Urothelium cell line (cell line): ENCODE measurements around the gene CSNK1D.
A peak's percentile ranks its signal among the peaks of the same experiment; 100 is the strongest.
"Not testable (repeated sequence)": the region's sequence is repeated elsewhere in the genome, so short reads cannot be mapped to it uniquely, and the experiment has no call there.

Source experiments
- DNase-seq: peaks from one replicate; pipeline ENCODE4 v3.0.0; 2011; ENCODE audit warnings: low spot score, mixed read lengths
- FAIRE-seq: peaks from 2 replicates; lab custom pipeline; 2011; peaks lifted over from hg19 to GRCh38; lab: Jason Lieb, UNC

Gene CSNK1D

DNA sequence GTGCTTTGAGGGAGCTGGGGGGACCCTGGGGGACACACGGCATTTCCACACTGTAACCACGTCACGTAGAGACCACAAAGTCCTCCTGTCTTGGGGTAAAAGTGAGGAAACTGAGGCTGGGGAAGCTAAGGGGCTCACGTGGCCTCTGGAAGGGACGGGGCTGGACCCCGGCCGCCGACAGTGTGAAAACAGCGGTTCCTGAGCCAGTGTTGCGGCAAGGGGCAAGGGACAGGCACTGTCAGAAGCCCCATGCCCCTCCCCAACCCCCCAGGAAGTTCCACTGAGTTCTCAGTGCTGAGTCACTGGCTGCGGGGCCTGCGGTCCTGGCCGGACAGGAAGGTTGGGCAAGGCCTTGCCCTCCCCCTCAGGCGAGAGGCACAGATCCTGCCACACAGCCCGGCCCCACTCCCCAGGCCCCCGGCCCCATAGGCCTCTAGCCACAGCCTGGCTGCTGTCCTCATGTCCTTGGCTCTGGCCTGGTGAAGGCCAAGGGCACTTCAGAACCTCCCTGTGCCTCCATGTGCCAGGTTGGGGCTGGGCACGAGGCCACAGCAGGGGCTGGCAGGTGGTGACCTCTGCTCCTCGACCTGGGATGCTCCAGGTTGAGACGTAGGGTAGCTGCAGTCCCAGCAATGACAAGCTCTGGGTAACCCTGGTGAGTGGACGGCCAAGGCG is 55.8 kb downstream of the CSNK1D start:
- no peak for DNase-seq

DNA sequence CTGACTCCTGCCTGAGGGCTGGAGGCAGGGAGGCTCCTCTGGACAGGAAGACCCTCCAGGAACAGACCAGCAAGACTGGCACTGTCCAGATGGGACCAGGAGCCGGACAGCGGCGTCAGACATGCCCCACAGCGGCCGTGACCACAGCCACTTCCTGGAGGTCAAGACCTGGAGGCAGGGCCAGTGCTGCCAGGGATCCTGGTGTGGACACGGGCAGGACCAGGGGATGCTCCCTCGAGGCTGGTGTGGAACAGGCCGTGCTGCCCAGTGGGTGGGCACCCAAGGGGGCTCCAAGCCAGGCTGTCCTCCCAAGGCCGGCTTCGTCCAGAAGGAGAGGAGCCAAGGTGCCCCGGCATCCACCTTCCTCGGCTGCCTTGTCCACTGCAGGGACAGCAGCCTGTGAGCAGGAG is 56.4 kb downstream of the CSNK1D start:
- FAIRE-seq: no peak

More for the DNA sequence above, 55.8 kb downstream of the CSNK1D start:
- no peak for FAIRE-seq

DNA sequence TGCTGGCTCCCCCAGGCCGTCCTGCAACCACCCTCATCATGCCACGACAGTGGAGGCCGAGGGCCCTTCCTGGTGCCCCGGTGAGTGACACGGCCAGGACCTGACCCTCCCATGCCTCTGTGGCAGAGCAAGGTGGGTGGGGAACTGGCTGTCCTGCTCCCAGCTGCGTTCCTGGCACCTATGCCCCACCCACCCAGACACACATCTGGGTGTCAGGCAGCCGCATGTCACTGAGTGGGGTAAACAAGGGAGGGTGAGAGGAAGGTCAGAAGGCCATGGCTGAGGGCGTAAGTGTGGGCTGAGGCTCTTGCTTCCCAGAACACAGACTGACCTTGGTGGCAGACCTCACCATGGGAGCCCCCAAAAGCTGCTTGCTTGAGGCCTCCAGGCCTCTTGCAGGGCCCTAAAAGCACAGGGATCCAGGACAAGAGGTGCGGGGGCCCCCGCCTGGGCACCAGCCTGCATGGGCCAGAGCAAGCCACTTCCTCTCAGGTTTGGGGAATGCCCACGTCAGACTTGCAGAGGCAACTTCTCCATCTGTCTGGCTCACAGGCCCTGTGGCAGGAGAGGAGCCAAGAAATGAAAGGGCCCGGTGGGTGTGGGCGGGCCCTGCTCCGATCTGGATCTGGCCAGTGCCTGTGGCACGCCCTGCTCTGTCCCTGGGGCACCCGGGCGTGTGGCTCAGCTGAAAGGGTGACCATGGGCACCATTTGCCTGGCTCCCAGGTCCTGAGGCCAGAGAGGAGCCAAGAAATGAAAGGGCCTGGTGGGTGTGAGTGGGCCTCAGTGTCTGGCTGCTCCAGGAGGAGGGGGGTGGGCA is 57.0 kb downstream of the CSNK1D start:
- FAIRE-seq (peak; percentile 17), DNase-seq (no peak)

More for the DNA sequence above, 56.4 kb downstream of the CSNK1D start:
- DNase-seq: no peak

DNA sequence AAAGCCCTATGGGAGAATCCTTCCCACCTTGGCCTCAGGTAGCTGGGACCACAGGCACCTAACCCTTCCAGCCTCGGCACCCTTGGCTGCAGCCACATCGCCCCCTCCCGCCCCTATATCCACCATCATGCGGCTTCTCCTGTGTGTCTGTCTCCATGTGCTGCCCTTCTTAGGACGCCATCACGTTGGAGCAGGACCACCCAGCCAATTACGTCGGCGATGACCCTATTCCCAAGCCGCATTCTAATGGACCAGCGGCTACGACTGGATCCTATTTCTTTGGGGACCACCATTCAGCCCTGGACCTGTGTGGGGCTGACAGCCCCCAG is 57.6 kb downstream of the CSNK1D start:
- DNase-seq (no peak), FAIRE-seq (no peak)

DNA sequence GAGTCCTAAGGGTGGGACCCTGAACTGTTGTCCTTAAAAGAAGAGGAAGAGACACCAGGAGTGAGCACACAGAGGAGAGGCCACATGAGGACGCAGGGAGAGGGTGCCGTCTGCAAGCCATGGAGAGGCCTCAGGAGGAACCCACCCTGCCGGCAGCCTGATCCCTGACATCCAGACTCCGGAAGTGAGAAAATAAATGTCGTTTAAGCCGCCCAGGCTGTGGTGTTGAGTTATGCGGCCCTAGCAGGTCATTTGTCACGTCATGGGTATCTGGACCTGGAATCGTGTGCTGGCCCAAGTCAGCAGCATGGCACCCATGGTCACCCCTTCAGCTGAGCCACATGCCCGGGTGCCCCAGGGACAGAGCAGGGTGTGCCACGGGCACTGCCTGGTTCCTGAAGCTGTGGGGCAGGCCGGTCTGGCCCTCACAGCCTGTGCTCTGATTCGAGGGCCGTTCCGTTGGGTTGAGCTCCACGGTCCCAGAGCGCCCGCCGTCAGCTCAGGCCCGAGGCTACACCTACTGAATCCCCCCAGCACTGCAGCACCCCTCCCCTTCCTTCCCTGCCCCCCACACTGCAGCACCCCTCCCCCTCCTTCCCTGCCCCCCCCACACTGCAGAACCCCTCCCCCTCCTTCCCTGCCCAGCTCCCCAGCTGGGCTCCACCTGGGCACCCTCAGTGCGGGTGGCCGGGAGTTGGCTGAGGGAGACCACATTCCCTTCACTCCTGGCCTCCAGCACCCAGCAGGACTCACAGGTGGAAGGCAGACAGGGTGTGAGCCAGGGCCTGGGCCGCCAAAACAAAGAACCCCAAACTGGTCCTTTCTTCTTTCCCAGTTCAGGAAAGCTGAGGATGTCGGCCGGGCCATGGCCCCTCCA is 58.2 kb downstream of the CSNK1D start:
- FAIRE-seq: peak; percentile 99
- peak; percentile 89 for DNase-seq

DNA sequence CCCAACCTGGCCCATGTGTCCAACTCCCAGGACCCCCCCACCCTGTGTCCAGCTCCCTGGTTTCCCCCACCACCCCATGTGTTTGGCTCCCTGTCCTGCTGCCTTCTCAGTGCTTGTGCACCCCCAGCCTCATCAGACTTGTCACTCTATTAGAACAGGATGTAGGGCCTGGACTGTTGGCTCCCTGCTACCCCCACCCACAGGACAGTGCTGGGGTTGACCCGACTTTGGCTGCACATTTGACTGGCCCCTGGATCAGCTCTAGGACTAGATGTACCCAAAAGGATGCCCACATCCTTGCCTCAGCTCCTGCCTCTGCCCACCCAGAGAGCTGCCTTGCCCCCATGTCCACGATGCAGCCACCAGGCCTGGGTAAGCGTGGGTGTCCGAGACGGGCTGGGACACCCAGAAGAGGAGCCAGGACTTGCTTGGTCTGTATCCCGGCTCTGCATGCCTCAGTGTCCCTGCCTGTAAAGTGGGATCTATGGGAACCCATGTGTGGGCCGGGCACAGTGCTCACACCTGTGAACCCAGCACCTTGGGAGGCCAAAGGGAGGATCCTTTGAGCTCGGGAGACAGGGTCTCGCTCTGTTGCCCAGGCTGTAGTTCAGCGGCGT is 59.4 kb downstream of the CSNK1D start:
- FAIRE-seq: peak; percentile 13
- no peak for DNase-seq

DNA sequence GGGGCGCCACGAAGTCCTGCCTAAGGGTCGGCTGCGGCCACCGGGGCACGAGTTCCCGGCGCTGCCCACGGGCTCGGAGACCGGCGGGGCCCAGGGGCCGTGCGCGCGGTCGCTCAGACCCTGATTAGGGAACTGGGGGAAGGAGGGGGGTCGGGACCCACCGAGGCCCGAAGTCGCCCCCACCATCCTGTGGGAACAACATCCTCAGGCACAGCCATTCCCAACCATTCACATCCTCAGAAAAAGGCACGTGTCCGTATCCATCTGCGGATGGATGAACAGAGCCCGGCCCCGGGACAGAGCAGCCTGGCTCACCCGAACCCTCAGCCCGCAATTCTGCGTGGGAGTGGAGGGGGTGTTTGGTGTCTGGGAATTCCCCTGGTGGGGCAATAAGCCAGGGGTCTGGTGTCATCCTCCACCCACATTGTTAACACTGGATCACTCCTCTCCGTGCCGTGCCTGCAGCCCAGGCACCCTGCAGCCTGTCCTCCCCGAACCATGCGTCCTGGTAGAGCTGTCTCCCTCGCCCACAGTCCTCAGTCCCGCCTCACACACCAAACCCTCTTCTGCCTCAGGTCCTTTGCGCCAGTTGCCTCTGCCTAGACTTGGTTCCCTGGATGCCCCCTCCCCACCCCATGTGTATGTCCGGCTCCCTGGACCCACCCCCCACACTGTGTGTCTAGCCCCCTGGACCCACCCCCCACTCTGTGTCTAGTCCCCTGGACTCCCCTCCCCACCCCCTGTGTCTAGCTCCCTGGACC is 60.1 kb downstream of the CSNK1D start:
- DNase-seq (peak; percentile 89), FAIRE-seq (no peak)

DNA sequence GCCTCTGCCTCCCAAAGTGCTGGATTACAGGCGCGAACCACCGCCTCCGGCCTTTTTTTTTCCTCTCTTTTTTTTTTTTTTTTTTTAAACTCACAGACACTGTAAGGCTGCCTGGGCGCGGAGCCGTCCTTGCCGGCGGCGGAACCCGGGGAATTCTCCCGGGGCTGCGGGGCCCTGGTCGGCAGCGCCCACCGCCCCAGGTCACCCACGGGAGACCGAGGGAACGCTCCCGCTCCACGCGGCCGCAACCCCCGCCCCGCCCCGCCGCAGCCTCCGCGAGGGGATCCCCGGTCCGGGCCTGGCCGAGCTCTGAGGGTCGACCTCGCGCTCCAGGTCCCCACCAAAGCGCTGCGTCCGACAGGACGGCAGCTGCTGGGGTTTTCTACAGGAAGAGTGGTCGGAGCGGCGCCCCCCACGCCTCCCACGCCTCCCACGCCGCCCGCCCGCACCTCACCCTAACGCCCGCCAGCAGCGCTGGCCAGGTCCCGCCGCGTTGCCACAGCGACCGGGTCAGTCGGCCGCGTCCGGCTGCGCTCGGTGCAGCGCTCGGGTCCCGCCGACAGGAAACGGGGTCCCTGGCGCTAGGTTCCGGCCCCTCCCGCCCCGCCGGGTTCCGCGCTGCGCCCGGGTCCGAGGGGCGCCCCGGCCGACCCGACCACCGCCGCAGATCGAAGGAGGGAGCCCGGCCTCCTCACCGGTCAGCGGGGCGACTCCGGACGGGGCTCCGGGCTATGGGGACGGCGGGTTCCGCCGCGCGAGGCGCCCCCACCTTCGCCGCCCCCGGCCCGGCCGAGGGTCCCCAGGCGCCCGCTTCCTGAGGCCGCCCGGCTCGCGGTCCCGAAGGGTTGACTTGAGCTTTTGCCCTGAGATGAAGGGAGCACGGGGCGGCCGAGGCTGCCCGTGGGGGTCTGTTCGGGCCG is 60.9 kb downstream of the CSNK1D start, which contains the start of gene CCDC57:
Gene CCDC57, minus strand, starts transcription at position 512 of the 920 bp plus-strand sequence. CDS start 10,898 bp downstream, outside the sequence.
- FAIRE-seq (no peak), DNase-seq (peak; percentile 98)

DNA sequence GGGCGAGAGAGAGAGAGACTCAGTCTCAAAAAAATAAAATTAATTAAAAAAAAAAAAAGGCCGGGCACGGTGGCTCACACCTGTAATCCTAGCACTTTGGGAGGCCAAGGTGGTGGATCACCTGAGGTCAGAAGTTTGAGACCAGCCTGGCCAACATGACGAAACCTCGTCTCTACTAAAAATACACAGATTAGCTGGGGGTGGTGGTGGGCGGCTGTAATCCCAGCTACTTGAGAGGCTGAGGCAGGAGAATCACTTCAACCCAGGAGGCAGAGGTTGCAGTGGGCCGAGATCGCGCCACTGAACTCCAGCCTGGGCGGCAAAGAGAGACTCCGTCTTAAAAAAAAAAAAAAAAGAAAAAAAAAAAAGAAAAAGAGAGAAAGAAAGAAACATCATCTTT is 62.8 kb downstream of the CSNK1D start:
- not testable (repeated sequence) for FAIRE-seq, DNase-seq

DNA sequence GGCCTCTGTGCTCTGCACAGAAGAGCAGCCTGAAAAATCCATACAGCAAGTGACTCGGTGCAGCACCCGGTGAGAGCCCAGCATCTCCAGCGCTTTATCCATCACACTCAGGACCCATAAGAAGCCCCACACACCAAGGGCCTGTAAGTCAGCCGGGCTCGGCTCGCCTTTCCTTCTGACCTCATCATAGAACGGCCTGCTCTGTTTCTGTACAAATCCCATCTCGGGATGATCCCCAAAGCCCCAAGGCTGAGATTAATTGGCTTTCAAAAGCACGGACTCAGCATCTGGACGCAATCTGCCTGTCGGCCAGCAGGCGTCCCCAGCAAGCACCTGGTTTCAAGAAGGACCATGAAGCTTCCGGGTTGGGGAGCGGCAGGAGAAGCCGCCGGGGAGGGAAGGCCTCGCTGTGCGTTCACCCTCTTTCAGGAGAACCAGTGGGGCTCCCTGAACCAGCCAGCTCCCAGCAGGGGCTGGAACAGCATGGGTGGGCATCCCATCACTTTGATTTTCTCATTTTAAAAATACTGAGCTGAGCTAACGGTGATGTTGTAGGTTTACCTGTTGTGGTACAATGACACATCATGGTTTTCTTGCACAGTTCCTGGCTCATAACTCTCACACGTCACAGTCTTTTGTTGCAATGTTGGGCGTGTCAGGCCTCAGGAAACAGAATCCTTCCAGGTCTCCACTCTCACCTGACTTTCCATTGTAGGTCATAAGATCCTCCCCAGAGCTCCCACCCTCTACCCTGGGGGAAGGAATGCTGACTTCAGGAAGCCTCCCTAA is 67.6 kb downstream of the CSNK1D start:
- FAIRE-seq: peak; percentile 30
- DNase-seq: peak; percentile 91

DNA sequence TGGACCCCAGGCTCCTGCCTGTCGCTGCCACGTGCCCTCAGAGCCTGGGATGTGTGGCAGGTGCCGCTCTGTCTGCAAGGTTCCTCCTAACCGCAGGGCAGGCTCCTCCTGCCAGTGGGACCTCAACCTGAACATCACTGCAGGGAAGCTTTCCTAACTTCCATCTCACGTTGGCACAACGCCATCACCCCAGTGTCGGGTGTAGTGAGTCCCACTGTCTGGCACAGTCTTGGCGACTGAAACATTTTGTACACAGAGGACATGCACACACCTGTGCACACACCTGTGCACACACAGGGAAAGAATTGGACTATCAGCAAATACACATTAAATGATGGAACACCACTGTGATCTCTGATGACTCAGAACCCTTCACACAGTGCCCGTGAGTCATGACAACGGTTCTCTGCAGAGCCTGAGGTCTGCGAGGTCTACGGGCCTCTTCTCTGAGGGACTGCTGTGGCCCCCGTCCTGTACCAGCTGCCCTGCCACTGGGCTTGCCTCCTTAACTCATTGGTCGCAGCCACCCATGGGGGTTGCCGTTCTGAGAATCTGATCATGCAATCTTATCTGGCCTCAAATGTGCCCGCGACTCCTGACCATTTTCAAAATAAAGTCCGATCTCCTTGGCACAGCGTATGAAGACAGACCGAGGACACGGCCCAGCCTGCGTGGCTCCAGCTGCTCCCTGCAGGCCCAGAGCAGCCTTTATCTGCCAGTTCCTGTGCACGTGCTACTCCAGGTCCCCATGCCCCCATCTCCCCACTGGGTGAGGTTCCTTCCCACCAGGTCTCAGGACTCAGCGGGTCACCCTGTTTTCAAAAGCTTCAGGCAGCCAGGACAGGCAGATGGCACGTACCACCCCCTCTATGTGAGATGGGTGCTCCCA is 68.4 kb downstream of the CSNK1D start:
- FAIRE-seq: peak; percentile 17

DNA sequence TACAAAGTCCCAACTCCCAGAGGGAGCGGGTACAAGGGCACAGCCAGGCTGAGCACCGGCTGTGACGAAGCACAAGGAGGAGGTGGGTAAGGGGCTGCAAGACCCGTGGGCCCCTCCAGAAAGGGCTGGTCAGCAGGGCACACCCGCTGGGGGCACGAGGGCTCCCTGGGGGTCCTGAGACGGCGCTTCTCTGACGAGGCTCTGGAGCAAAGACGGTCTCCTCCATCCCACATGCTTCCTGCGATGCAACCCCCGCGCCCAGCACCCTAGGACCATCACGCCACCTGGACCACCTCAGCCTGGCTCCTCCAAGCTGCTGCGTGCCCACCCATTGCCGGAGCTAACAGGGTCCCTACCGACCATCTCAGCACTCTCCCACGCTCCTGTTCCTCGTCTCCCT is 69.6 kb downstream of the CSNK1D start:
- no peak for FAIRE-seq

More for the DNA sequence above, 68.4 kb downstream of the CSNK1D start:
- peak; percentile 72 for DNase-seq

DNA sequence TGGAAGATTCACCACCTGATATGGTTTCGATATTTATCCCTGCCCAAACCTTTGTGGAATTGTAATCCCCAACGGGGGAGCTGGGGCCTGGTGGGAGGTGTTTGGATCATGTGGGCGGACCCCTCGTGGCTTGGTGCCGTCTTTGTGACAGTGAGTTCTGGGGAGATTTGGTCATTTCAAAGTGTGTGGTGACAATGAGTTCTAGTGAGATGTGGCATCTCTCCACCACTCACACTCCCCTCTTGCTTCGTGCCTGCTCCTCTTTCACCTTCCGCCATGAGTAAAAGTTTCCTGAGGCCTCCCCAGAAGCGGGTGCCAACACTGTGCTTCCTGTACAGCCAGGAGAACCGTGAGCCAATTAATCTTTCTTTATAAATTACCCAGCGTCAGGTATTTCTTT is 70.5 kb downstream of the CSNK1D start:
- DNase-seq (no peak), FAIRE-seq (no peak)

More for the DNA sequence above, 69.6 kb downstream of the CSNK1D start:
- DNase-seq: no peak

DNA sequence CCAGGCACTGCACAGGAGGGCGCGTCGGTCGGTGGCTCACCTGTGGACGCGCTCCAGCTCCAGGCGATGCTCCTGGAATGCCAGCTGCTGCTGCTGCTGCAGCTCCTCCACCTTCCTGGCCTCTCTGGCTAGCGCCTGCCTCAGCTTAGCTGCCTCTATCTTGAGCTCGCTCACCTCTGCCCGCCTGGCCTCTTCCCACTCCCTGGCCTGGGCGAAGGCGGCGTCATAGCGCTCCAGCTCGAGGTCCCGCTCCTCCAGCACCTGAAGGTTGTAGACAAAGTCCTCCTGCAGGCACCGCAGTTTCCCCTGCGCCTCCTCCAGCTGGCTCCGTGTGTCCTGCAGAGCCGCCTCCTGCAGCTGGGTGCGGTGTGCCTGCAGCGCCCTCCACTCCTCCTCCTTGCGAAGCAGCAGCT is 72.0 kb downstream of the CSNK1D start:
- no peak for DNase-seq
- no peak for FAIRE-seq

DNA sequence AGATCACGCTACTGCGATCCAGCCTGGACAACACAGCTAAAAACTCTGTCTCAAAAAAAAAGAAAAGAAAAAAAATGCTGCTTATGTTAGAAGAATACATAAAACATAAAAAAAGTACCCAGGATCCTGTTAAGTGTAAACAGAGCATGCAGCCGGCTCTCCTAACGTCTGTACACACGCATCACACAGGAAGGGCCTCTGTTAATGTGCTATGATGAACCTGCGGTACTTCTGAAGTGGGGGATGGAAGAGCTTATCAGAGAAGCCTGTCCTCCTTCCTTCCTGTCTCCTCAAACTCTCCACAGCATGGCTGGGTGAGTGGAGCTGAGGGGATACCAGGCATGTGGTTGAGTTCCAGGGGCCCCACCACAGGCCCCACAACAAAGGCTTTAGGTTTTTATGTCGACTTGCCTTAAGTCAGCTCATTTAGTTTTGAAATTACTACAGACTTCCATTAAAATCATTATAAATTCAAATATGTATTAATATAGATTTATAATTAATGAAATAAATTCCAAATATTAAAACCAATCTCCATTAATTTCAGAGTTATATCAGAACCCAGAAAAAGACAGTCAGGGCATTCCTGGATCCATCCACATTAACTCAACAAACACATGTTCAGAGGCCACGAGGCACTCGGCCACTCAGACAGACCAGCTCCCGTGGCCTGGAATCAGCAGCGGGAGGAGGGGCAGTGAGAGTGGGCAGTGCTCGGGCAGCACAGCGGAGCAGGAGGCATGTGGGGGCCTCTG is 72.6 kb downstream of the CSNK1D start:
- DNase-seq: no peak
- no peak for FAIRE-seq

DNA sequence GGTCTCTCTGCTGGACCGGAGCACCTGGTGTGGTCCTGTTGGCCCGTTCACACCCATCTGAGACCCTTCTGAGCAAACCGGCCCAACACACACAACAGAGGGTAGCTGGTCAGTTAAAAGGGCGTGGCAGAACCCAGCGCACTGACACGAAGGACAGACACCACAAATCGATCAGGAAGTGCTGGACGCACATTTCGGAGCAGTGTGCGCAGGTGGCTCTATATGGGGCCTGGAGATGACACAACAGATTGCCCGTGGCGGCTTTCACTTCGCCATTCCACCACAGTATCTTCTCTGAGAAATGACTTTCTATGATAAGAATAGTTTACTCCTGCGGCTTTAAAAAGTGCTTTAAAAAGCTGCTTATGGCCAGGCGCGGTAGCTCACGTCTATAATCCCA is 73.4 kb downstream of the CSNK1D start:
- FAIRE-seq (no peak), DNase-seq (no peak)
